ENCODE results near the gene ISYNA1. TPM values are rescaled to one million over a fixed set of nuclear protein-coding genes. Genes with fewer than 3 reads are reported as not detected.

ISYNA1 gene
- total and polyA plus RNA-seq, 10 of the 15 experiments (the other 5 are each of a cell fraction or from before 2014, with no cell fraction given) = 1.9 to 37.0 (median 9.1) TPM

DNA sequence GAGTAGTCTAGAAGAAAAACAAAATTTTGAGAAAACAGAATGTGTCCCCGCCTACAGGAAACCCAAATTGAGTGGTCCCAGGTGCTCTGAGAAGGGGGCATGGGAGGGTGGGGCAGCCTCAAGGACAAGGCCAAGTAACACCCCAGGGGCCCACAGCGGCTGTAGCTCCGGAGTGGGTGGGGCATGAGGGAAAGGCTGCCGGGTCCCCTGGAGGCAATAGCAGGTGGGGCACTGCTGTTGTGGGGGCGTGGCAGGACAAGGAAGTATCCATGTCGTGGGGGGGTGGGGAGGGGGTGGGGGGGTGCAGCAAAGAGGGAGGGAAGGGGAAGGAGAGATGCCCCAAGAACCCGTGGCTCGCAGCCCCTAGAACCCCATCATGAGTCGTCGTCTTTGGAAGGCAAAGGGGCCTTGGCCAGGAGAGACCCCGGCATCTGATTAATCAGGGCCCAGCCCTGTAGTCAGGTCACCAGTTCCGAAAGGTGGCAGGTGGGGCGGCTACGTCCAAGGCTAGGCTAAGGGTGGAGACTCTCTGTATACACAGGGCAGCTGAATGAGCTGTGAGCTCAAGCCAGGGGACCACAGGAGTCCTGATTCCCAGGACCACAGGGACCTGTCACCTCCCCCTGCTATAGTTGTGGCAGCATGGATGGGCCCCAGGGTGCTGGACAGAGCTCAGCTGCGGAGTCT, 7.5 kb upstream of the ISYNA1 start:
- no peaks in the 10 kb centered on the region; the same call in 1 of the 2 replicates for H4K20me1 ChIP-seq (ENCODE audit: control insufficient read depth, insufficient read depth)
- ChIA-PET CTCF (no interaction called here), RAD21 (ENCODE audit: unreplicated experiment) (no interaction called here), SMC1A (ENCODE audit: uncharacterized antibody, unreplicated experiment) (no interaction called here), POLR2A (no interaction called here)
- H3K36me3 ChIP-seq (ENCODE audit: control insufficient read depth in 2 of 2, insufficient read depth in 2 of 2, low read length in 1 of 2) = peaks cover 18 to 39% of the 10 kb centered on the region in 2 experiments; a peak in 3 of 4 replicates
- FAIRE-seq = no peak
- H3K79me2 ChIP-seq (ENCODE audit: control insufficient read depth, insufficient read depth, low read length) = no peaks in the 10 kb centered on the region
- no peak overlapping the region for H3K9ac ChIP-seq (ENCODE audit: control insufficient read depth, insufficient read depth, low read length)
- no peak overlapping the region for H3K27ac ChIP-seq (ENCODE audit: control insufficient read depth, insufficient read depth)
- ATAC-seq = no peak
- no peaks in the 10 kb centered on the region for H3K9me3 ChIP-seq (replicated peaks; ENCODE audit: control insufficient read depth, insufficient read depth, low read length)
- in situ Hi-C loops (cut with MboI) = no loop called here
- peaks cover 3% of the 10 kb centered on the region; the same call in 1 of the 2 replicates for H3K4me1 ChIP-seq (ENCODE audit: control insufficient read depth, insufficient read depth, low read length)
- TF ChIP-seq, protein P1, sequence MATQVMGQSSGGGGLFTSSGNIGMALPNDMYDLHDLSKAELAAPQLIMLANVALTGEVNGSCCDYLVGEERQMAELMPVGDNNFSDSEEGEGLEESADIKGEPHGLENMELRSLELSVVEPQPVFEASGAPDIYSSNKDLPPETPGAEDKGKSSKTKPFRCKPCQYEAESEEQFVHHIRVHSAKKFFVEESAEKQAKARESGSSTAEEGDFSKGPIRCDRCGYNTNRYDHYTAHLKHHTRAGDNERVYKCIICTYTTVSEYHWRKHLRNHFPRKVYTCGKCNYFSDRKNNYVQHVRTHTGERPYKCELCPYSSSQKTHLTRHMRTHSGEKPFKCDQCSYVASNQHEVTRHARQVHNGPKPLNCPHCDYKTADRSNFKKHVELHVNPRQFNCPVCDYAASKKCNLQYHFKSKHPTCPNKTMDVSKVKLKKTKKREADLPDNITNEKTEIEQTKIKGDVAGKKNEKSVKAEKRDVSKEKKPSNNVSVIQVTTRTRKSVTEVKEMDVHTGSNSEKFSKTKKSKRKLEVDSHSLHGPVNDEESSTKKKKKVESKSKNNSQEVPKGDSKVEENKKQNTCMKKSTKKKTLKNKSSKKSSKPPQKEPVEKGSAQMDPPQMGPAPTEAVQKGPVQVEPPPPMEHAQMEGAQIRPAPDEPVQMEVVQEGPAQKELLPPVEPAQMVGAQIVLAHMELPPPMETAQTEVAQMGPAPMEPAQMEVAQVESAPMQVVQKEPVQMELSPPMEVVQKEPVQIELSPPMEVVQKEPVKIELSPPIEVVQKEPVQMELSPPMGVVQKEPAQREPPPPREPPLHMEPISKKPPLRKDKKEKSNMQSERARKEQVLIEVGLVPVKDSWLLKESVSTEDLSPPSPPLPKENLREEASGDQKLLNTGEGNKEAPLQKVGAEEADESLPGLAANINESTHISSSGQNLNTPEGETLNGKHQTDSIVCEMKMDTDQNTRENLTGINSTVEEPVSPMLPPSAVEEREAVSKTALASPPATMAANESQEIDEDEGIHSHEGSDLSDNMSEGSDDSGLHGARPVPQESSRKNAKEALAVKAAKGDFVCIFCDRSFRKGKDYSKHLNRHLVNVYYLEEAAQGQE (IDR thresholded peaks at IDR 0.05; ENCODE audit: low read depth, low read length) = no peak
- no peak for TF ChIP-seq CTCF (IDR thresholded peaks at IDR 0.05 in 2 of 3, conservative IDR thresholded peaks at IDR 0.05 in 1 of 3; ENCODE audit: control insufficient read depth in 2 of 3, extremely low read depth in 1 of 3, insufficient read depth in 1 of 3, low read depth in 3 of 3, low read length in 3 of 3)
- no peak for TF ChIP-seq SREBF2 (IDR thresholded peaks at IDR 0.05; ENCODE audit: low read length)
- TF ChIP-seq IKZF2 (IDR thresholded peaks at IDR 0.05) = no peak
- no peak overlapping the region for H3K4me3 ChIP-seq
- no peak overlapping the region for H3K4me2 ChIP-seq (ENCODE audit: control insufficient read depth, insufficient read depth)
- no TSS peak for BruUV-seq (replicated peaks)
- H3K27me3 ChIP-seq (replicated peaks in 1 of 2; ENCODE audit: control insufficient read depth in 2 of 2, insufficient read depth in 2 of 2, low read length in 1 of 2) = no peaks in the 10 kb centered on the region
- intact Hi-C loops (cut with micrococcal nuclease; ENCODE audit: unreplicated experiment) = no loop called here
- no peak overlapping the region for H2AFZ ChIP-seq (ENCODE audit: control insufficient read depth, low read depth, low read length)
- 95% methylated on average over 11 of the region's 15 CpGs for WGBS (ENCODE audit: insufficient coverage, insufficient replicate concordance, low lambda C conversion rate, missing lambda C conversion rate)
- no peak for DNase-seq (ENCODE audit: low read depth, low spot score)
